Stimulated activated naive B cell treated with anti-CD40 and anti-IgM and Interleukin-4, amounts not matched to agents 10 μg/mL and 1 μg/mL and 100 μg/mL, for 72 hours (primary cell): ENCODE results near the gene ENTREP1.

ENCODE experiments used
- ATAC-seq, 2 donors: fragments of 150-1000 bp; cut with Tn5 transposase; replicated peaks; 2 replicates each; pipeline ENCODE4 v1.10.0; 2021; ENCODE audit warnings: moderate library complexity in 1 of 2
- DNase-seq: peaks from one replicate; pipeline ENCODE4 v3.0.0; 2021
- H3K27ac Mint-ChIP-seq: one replicate; pipeline ENCODE4 v1.8.0; 2022; ENCODE audit warnings: mild to moderate bottlenecking, mixed read lengths
- H3K27me3 Mint-ChIP-seq, 2 donors: one replicate each; pipeline ENCODE4 v1.8.0; 2022; ENCODE audit warnings: mixed read lengths in 2 of 2
- H3K36me3 Mint-ChIP-seq, 2 donors: one replicate each; pipeline ENCODE4 v1.8.0; 2022; ENCODE audit warnings: mixed read lengths in 2 of 2, mild to moderate bottlenecking in 1 of 2
- H3K4me1 Mint-ChIP-seq, 2 donors: one replicate each; pipeline ENCODE4 v1.8.0; 2022; ENCODE audit warnings: mixed read lengths in 2 of 2, mild to moderate bottlenecking in 1 of 2
- H3K4me3 Mint-ChIP-seq, 2 donors: one replicate each; pipeline ENCODE4 v1.8.0; 2022; ENCODE audit warnings: mild to moderate bottlenecking in 2 of 2, mixed read lengths in 2 of 2, moderate library complexity in 1 of 2
- H3K9me3 Mint-ChIP-seq, 2 donors: one replicate each; pipeline ENCODE4 v1.8.0; 2022; ENCODE audit warnings: mixed read lengths in 2 of 2, mild to moderate bottlenecking in 1 of 2

The ENTREP1 gene

DNA sequence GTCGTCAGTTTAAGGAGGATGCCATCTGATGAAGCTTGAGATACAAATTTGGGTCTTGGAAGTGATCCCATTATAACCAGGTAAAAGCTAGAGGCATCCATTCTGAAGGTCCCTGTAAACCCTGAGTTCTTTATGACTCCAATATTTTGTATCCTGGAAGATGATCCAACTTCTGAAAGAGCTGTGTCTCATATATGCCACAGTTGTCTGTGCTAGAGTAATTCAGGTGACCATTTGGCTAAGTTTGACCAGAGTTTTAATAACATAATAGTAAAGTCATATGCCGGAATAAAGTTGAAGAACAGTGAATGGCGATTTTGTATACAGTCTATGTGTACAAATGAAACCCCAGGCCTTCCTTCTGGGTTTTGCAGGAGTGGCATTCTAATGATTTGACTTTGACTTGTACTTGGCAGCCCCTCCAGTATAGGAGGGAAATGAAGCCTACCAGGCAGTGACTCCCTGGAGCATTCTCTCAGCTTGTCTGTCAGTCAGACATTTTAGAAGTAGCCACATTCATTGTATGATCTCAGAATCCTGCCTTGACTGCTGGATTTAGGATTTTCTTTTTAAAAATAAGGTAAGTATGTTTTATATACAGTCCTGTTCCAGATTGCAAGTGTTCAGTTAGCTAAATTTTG lies 39.6 kb downstream of the ENTREP1 start:
- H3K36me3 Mint-ChIP-seq: peaks cover 0 to 2% of the 10 kb centered on the region in 2 donors

GRCh38 chr9:69370430-69370829 lies 45.4 kb downstream of the ENTREP1 start:
- Mint-ChIP-seq H3K27ac (no peak overlapping the region), H3K4me3 (no peak overlapping the region), H3K36me3 (peaks cover 0 to 2% of the 10 kb centered on the region in 2 donors), H3K9me3 (peaks cover 0 to 7% of the 10 kb centered on the region in 2 donors), H3K27me3 (peaks cover 12 to 42% of the 10 kb centered on the region in 2 donors), H3K4me1 (no peaks in the 10 kb centered on the region)
- ATAC-seq (no peak), DNase-seq (no peak)

More for the DNA sequence above, 39.6 kb downstream of the ENTREP1 start:
- H3K4me3 Mint-ChIP-seq: no peak overlapping the region
- no peak for ATAC-seq
- DNase-seq: no peak
- H3K4me1 Mint-ChIP-seq: peaks cover 0 to under 1% of the 10 kb centered on the region in 2 donors
- H3K27me3 Mint-ChIP-seq: peaks cover 18 to 40% of the 10 kb centered on the region in 2 donors
- peaks cover 0 to 6% of the 10 kb centered on the region in 2 donors for H3K9me3 Mint-ChIP-seq
- H3K27ac Mint-ChIP-seq: no peak overlapping the region

DNA sequence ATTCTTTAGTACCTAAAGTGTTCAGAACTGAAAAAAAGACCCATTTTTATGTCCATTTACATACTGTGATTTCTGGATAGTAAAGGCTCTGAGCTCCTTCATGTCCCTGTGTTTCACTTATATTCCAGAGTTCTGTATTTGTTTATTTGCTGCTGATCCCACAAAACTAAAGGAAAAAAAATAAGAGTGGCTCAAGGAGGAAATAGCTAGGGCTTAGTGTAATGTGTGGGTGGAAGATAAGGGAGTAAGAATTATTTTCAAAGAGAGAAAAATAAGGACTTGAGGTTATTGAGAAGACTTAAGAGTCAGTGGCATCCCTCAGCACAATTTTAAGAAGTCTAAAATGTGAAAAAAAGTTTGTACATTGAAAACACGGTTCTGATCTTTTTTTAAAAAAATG lies 46.0 kb downstream of the ENTREP1 start:
- Mint-ChIP-seq H3K36me3 (peaks cover 0 to 2% of the 10 kb centered on the region in 2 donors), H3K27ac (no peak overlapping the region), H3K27me3 (peaks cover 12 to 41% of the 10 kb centered on the region in 2 donors), H3K4me1 (no peaks in the 10 kb centered on the region), H3K4me3 (no peak overlapping the region), H3K9me3 (peaks cover 0 to 7% of the 10 kb centered on the region in 2 donors)
- ATAC-seq: no peak
- DNase-seq: no peak

- no peak overlapping the region for H3K4me3 Mint-ChIP-seq
- DNase-seq (no peak), ATAC-seq (no peak)
- H3K9me3 Mint-ChIP-seq: peaks cover 0 to 2% of the 10 kb centered on the region in 2 donors
- H3K4me1 Mint-ChIP-seq: no peaks in the 10 kb centered on the region
- H3K27ac Mint-ChIP-seq: no peak overlapping the region
- no peaks in the 10 kb centered on the region for H3K36me3 Mint-ChIP-seq
- peaks cover 6 to 10% of the 10 kb centered on the region in 2 donors for H3K27me3 Mint-ChIP-seq
Measured at GRCh38 chr9:69376651-69377050, 51.6 kb downstream of the ENTREP1 start.

- H3K36me3 Mint-ChIP-seq: no peaks in the 10 kb centered on the region
- H3K4me1 Mint-ChIP-seq: no peaks in the 10 kb centered on the region
- peaks cover 6 to 10% of the 10 kb centered on the region in 2 donors for H3K27me3 Mint-ChIP-seq
- H3K9me3 Mint-ChIP-seq: peaks cover 0 to 2% of the 10 kb centered on the region in 2 donors
- no peak for ATAC-seq
- H3K4me3 Mint-ChIP-seq: no peak overlapping the region
- no peak overlapping the region for H3K27ac Mint-ChIP-seq
- DNase-seq: no peak
Measured at GRCh38 chr9:69377291-69377690, 52.3 kb downstream of the ENTREP1 start.

DNA sequence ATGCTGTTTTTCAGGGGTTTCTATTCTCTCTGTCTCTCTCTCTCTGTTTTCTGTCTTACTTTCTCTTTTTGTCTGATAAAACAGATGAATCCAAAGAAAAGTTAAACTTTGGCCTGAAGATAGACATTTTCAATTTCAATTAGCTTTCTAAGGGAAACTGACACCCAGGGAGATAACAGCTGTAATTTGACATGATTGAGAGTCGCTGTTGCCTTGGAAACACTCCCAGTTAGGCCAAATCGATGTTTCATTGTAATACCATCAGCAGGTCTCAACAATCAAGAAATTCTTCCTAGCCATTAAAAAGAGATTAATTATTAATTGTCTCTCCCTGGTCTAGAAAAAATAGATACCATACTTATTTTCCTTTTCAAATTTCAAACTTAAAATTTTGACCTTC lies 53.0 kb downstream of the ENTREP1 start:
- H3K36me3 Mint-ChIP-seq: no peaks in the 10 kb centered on the region
- no peak for ATAC-seq
- H3K4me3 Mint-ChIP-seq: no peak overlapping the region
- no peak for DNase-seq
- H3K27me3 Mint-ChIP-seq: peaks cover 6 to 10% of the 10 kb centered on the region in 2 donors
- H3K9me3 Mint-ChIP-seq: no peaks in the 10 kb centered on the region
- H3K4me1 Mint-ChIP-seq: no peaks in the 10 kb centered on the region
- no peak overlapping the region for H3K27ac Mint-ChIP-seq

- peaks cover 6 to 14% of the 10 kb centered on the region in 2 donors for H3K27me3 Mint-ChIP-seq
- DNase-seq: no peak
- no peaks in the 10 kb centered on the region for H3K36me3 Mint-ChIP-seq
- no peaks in the 10 kb centered on the region for H3K9me3 Mint-ChIP-seq
- no peak overlapping the region for H3K27ac Mint-ChIP-seq
- H3K4me3 Mint-ChIP-seq: no peak overlapping the region
- no peak for ATAC-seq
- H3K4me1 Mint-ChIP-seq: no peaks in the 10 kb centered on the region
Measured at GRCh38 chr9:69379270-69379982, 54.4 kb downstream of the ENTREP1 start.

GRCh38 chr9:69380301-69380700 lies 55.3 kb downstream of the ENTREP1 start:
- DNase-seq: no peak
- peaks cover under 1 to 14% of the 10 kb centered on the region in 2 donors for H3K27me3 Mint-ChIP-seq
- no peak overlapping the region for H3K27ac Mint-ChIP-seq
- no peak overlapping the region for H3K4me3 Mint-ChIP-seq
- H3K36me3 Mint-ChIP-seq: no peaks in the 10 kb centered on the region
- no peak for ATAC-seq
- no peaks in the 10 kb centered on the region for H3K4me1 Mint-ChIP-seq
- H3K9me3 Mint-ChIP-seq: no peaks in the 10 kb centered on the region

GRCh38 chr9:69380811-69381210 lies 55.8 kb downstream of the ENTREP1 start:
- Mint-ChIP-seq H3K27ac (no peak overlapping the region), H3K27me3 (peaks cover 0 to 14% of the 10 kb centered on the region in 2 donors), H3K36me3 (no peaks in the 10 kb centered on the region), H3K4me1 (no peaks in the 10 kb centered on the region), H3K4me3 (no peak overlapping the region), H3K9me3 (no peaks in the 10 kb centered on the region)
- ATAC-seq (no peak), DNase-seq (no peak)

- Mint-ChIP-seq H3K36me3 (no peaks in the 10 kb centered on the region), H3K9me3 (no peaks in the 10 kb centered on the region), H3K4me3 (no peak overlapping the region), H3K27me3 (peaks cover 0 to 8% of the 10 kb centered on the region in 2 donors), H3K27ac (no peak overlapping the region), H3K4me1 (no peaks in the 10 kb centered on the region)
- ATAC-seq: no peak
- DNase-seq: no peak
Measured at GRCh38 chr9:69382135-69382534, 57.1 kb downstream of the ENTREP1 start.

GRCh38 chr9:69385581-69386033 lies 60.6 kb downstream of the ENTREP1 start:
- H3K4me3 Mint-ChIP-seq: no peak overlapping the region
- ATAC-seq: no peak
- no peak for DNase-seq
- no peaks in the 10 kb centered on the region for H3K4me1 Mint-ChIP-seq
- H3K27ac Mint-ChIP-seq: no peak overlapping the region
- peaks cover 0 to 4% of the 10 kb centered on the region in 2 donors for H3K27me3 Mint-ChIP-seq
- no peaks in the 10 kb centered on the region for H3K36me3 Mint-ChIP-seq
- no peaks in the 10 kb centered on the region for H3K9me3 Mint-ChIP-seq

- ATAC-seq: no peak
- no peak for DNase-seq
- Mint-ChIP-seq H3K4me1 (no peaks in the 10 kb centered on the region), H3K27me3 (peaks cover 0 to 4% of the 10 kb centered on the region in 2 donors), H3K4me3 (no peak overlapping the region), H3K9me3 (no peaks in the 10 kb centered on the region), H3K27ac (no peak overlapping the region), H3K36me3 (no peaks in the 10 kb centered on the region)
Measured at GRCh38 chr9:69386651-69387050, 61.6 kb downstream of the ENTREP1 start.

DNA sequence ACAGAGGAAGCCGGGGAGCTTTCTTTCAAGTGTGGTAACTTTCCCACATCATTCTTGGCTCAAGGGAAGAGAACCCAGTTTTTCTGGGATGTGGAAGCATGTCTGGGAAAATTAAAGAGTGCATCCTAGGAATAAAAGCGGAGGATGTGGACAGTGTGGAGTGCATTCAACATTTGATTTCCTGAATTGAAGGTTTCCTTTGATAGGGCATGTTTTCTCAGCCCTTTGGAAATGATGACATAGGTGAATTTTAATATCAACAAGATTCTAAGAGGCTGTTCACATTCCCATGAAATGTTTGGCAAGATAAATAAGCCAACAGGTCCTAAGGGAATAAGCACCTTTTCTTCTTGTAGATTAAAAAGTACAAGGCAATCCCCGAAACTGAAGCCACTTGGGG lies 63.6 kb downstream of the ENTREP1 start:
- Mint-ChIP-seq H3K27me3 (peaks cover 0 to 4% of the 10 kb centered on the region in 2 donors), H3K9me3 (no peaks in the 10 kb centered on the region), H3K36me3 (no peaks in the 10 kb centered on the region), H3K4me1 (no peaks in the 10 kb centered on the region), H3K4me3 (no peak overlapping the region), H3K27ac (no peak overlapping the region)
- no peak for ATAC-seq
- no peak for DNase-seq

GRCh38 chr9:69389437-69389995 lies 64.5 kb downstream of the ENTREP1 start:
- no peaks in the 10 kb centered on the region for H3K36me3 Mint-ChIP-seq
- no peaks in the 10 kb centered on the region for H3K27me3 Mint-ChIP-seq
- H3K4me3 Mint-ChIP-seq: no peak overlapping the region
- H3K9me3 Mint-ChIP-seq: no peaks in the 10 kb centered on the region
- DNase-seq (no peak), ATAC-seq (no peak)
- no peaks in the 10 kb centered on the region for H3K4me1 Mint-ChIP-seq
- H3K27ac Mint-ChIP-seq: no peak overlapping the region

- Mint-ChIP-seq H3K4me3 (no peak overlapping the region), H3K36me3 (no peaks in the 10 kb centered on the region), H3K9me3 (no peaks in the 10 kb centered on the region), H3K27ac (no peak overlapping the region), H3K27me3 (no peaks in the 10 kb centered on the region), H3K4me1 (no peaks in the 10 kb centered on the region)
- no peak for DNase-seq
- no peak for ATAC-seq
Measured at GRCh38 chr9:69391487-69391886, 66.5 kb downstream of the ENTREP1 start.
